H9 (cell line): ENCODE data around the gene TDRD7. TPM values are rescaled to one million over a fixed set of nuclear protein-coding genes. Genes with fewer than 3 reads are reported as not detected.

Experiments used
- DNase-seq: peaks from one replicate; pipeline ENCODE4 v3.0.0-alpha.2; 2017
- H2AFZ ChIP-seq: one replicate; pipeline ENCODE4 v1.6.1; 2013; ENCODE audit warnings: mild to moderate bottlenecking, low read length, control low read depth, moderate library complexity
- H2AK5ac ChIP-seq: 2 replicates; pipeline ENCODE4 v1.6.1; 2013; ENCODE audit warnings: low read length, control low read depth, mixed read lengths; ENCODE audit not compliant: insufficient read length
- H2BK120ac ChIP-seq: one replicate; pipeline ENCODE4 v1.6.1; 2013; ENCODE audit warnings: low read depth, mild to moderate bottlenecking, low read length, control low read depth, inconsistent platforms; ENCODE audit not compliant: poor library complexity, severe bottlenecking
- H2BK12ac ChIP-seq: 2 replicates; pipeline ENCODE4 v1.6.1; 2013; ENCODE audit warnings: low read length, control low read depth, mixed read lengths, low read depth; ENCODE audit not compliant: insufficient read length
- H2BK15ac ChIP-seq: 2 replicates; pipeline ENCODE4 v1.6.1; 2013; ENCODE audit warnings: low read depth, low read length, control low read depth
- H2BK20ac ChIP-seq: one replicate; pipeline ENCODE4 v1.6.1; 2013; ENCODE audit warnings: low read depth, mild to moderate bottlenecking, low read length, control low read depth, inconsistent platforms; ENCODE audit not compliant: poor library complexity, severe bottlenecking
- H2BK5ac ChIP-seq: 2 replicates; pipeline ENCODE4 v1.6.1; 2013; ENCODE audit warnings: low read length, control low read depth, mixed read lengths; ENCODE audit not compliant: insufficient read length
- H3K14ac ChIP-seq: 2 replicates; pipeline ENCODE4 v1.6.1; 2013; ENCODE audit warnings: low read length, control low read depth; ENCODE audit not compliant: insufficient read depth
- H3K18ac ChIP-seq: 2 replicates; pipeline ENCODE4 v1.6.1; 2013; ENCODE audit warnings: low read depth, mild to moderate bottlenecking, mixed read lengths, low read length, control low read depth; ENCODE audit not compliant: insufficient read length
- H3K23ac ChIP-seq: 2 replicates; pipeline ENCODE4 v1.6.1; 2013; ENCODE audit warnings: low read length, control low read depth, mixed read lengths, low read depth; ENCODE audit not compliant: insufficient read length
- H3K23me2 ChIP-seq: 2 replicates; pipeline ENCODE4 v1.6.1; 2013; ENCODE audit warnings: low read depth, mild to moderate bottlenecking, mixed read lengths, low read length, control low read depth; ENCODE audit not compliant: insufficient read length, poor library complexity, severe bottlenecking
- H3K27ac ChIP-seq: 2 replicates; pipeline ENCODE4 v1.5.1; 2013; ENCODE audit warnings: low read length, control low read depth, mixed read lengths, low read depth; ENCODE audit not compliant: insufficient read length
- H3K27me3 ChIP-seq: 2 replicates; pipeline ENCODE4 v1.6.1; 2013; ENCODE audit warnings: low read length, control low read depth, inconsistent platforms; ENCODE audit not compliant: insufficient read depth
- H3K4ac ChIP-seq: 2 replicates; pipeline ENCODE4 v1.6.1; 2013; ENCODE audit warnings: low read depth, mild to moderate bottlenecking, control low read depth, inconsistent platforms, low read length, moderate library complexity
- H3K4me1 ChIP-seq: 2 replicates; pipeline ENCODE4 v1.6.1; 2013; ENCODE audit warnings: low read length, control low read depth, inconsistent platforms; ENCODE audit not compliant: insufficient read depth
- H3K4me2 ChIP-seq: 2 replicates; pipeline ENCODE4 v1.6.1; 2013; ENCODE audit warnings: low read length, control low read depth, mixed read lengths; ENCODE audit not compliant: insufficient read length, insufficient read depth
- H3K56ac ChIP-seq: 2 replicates; pipeline ENCODE4 v1.6.1; 2013; ENCODE audit warnings: low read depth, mild to moderate bottlenecking, mixed read lengths, low read length, control low read depth; ENCODE audit not compliant: insufficient read length
- H3K79me1 ChIP-seq: 2 replicates; pipeline ENCODE4 v1.6.1; 2013; ENCODE audit warnings: low read depth, mild to moderate bottlenecking, moderate library complexity, low read length, control low read depth, inconsistent platforms; ENCODE audit not compliant: insufficient read depth, poor library complexity, severe bottlenecking
- H3K79me2 ChIP-seq: 2 replicates; pipeline ENCODE4 v1.6.1; 2013; ENCODE audit warnings: low read length, control low read depth, inconsistent platforms; ENCODE audit not compliant: insufficient read depth
- H3K9ac ChIP-seq: 2 replicates; pipeline ENCODE4 v1.6.1; 2013; ENCODE audit warnings: low read length, control low read depth, mixed read lengths; ENCODE audit not compliant: insufficient read length; ENCODE audit errors: extremely low read depth
- H3K9me3 ChIP-seq: one replicate; pipeline ENCODE4 v1.6.1; 2013; ENCODE audit warnings: low read depth, low read length, inconsistent platforms; ENCODE audit not compliant: control insufficient read depth
- H3T11ph ChIP-seq: one replicate; pipeline ENCODE4 v1.6.1; 2013; ENCODE audit warnings: mild to moderate bottlenecking, low read length, control low read depth, inconsistent platforms
- H4K20me1 ChIP-seq: one replicate; pipeline ENCODE4 v1.6.1; 2013; ENCODE audit not compliant: control insufficient read depth, insufficient read length, insufficient read depth
- H4K5ac ChIP-seq: 2 replicates; pipeline ENCODE4 v1.6.1; 2013; ENCODE audit warnings: low read depth, mild to moderate bottlenecking, mixed read lengths, low read length, control low read depth; ENCODE audit not compliant: insufficient read length
- H4K8ac ChIP-seq: replicated peaks from 2 replicates; pipeline ENCODE4 v1.6.1; 2013; ENCODE audit warnings: low read length, control low read depth, mixed read lengths, low read depth; ENCODE audit not compliant: insufficient read length
- H4K91ac ChIP-seq: 2 replicates; pipeline ENCODE4 v1.6.1; 2013; ENCODE audit warnings: low read depth, mild to moderate bottlenecking, moderate library complexity, mixed read lengths, low read length, control low read depth; ENCODE audit not compliant: insufficient read length
- H3K27ac Mint-ChIP-seq, 3 experiments: 2 replicates in 2 of 3; 3 replicates in 1 of 3; pipeline ENCODE4 v1.8.0; 2020 to 2021; ENCODE audit warnings: mixed read lengths in 3 of 3, mild to moderate bottlenecking in 1 of 3, moderate library complexity in 1 of 3
- H3K27me3 Mint-ChIP-seq: 2 replicates; pipeline ENCODE4 v1.8.0; 2021; ENCODE audit warnings: low read depth, mild to moderate bottlenecking, moderate library complexity, mixed read lengths
- H3K36me3 Mint-ChIP-seq, 3 experiments: 2 replicates in 2 of 3; 3 replicates in 1 of 3; pipeline ENCODE4 v1.8.0; 2020 to 2021; ENCODE audit warnings: low read depth in 3 of 3, mixed read lengths in 3 of 3; ENCODE audit not compliant: insufficient read depth in 1 of 3
- H3K4me1 Mint-ChIP-seq, 2 experiments: 2 replicates each; pipeline ENCODE4 v1.8.0; 2020; ENCODE audit warnings: mixed read lengths in 2 of 2
- H3K4me3 Mint-ChIP-seq, 2 experiments: 2 replicates in 1 of 2; 3 replicates in 1 of 2; pipeline ENCODE4 v1.8.0; 2020 to 2021; ENCODE audit warnings: mild to moderate bottlenecking in 2 of 2, mixed read lengths in 2 of 2, moderate library complexity in 1 of 2
- H3K9me3 Mint-ChIP-seq, 2 experiments: 2 replicates in 1 of 2; 3 replicates in 1 of 2; pipeline ENCODE4 v1.8.0; 2020; ENCODE audit warnings: mild to moderate bottlenecking in 2 of 2, mixed read lengths in 2 of 2, moderate library complexity in 1 of 2
- WGBS: extraction: QIAGEN DNeasy Blood & Tissue Kit; methylation state at CpG from one replicate; pipeline ENCODE4 v1.1.7; 2013; ENCODE audit warnings: missing lambda C conversion rate, low lambda C conversion rate, mixed read lengths; ENCODE audit not compliant: insufficient read length; ENCODE audit errors: extremely low coverage; 5-methylcytosine and 5-hydroxymethylcytosine counted together
- total RNA-seq: library from RNA; stranded (reverse); gene quantifications from 2 replicates; pipeline ENCODE4 v1.2.1, GENCODE V29; 2021
- TF ChIP-seq, protein P1 (sequence below): fragments of 200-600 bp; sonication (generic); conservative IDR thresholded peaks from 3 replicates; pipeline ENCODE4 v1.8.0; 2021; ENCODE audit warnings: antibody characterized with exemption, mild to moderate bottlenecking

Gene TDRD7
- total RNA-seq, 1 experiment from 2014 or later: 5.1 TPM

DNA sequence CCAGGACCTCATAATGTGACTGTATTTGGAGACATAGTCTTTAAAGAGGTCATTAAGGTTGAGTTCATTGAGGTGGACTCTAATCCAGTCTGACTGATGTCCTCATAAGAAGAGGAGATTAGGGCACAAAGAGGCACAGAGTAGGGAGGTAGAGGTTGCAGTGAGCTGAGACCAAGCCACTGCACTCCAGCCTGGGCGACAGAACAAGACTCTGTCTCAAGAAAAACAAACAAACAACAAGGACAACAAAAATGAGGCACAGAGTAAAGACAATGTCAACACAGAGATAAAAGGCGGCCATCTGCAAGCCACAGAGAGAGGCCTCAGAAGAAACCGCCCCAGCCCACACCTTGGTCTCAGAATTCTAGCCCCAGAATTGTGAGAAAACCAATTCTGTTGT lies 17.0 kb upstream of the TDRD7 start:
- Mint-ChIP-seq H3K4me3 (no peak overlapping the region), H3K4me1 (peaks cover 5% of the 10 kb centered on the region in 2 experiments), H3K9me3 (peaks cover 0 to 12% of the 10 kb centered on the region in 2 experiments; a peak in 3 of 5 replicates), H3K27ac (no peak overlapping the region), H3K27me3 (peaks cover 5% of the 10 kb centered on the region), H3K36me3 (no peaks in the 10 kb centered on the region)
- TF ChIP-seq, protein P1, sequence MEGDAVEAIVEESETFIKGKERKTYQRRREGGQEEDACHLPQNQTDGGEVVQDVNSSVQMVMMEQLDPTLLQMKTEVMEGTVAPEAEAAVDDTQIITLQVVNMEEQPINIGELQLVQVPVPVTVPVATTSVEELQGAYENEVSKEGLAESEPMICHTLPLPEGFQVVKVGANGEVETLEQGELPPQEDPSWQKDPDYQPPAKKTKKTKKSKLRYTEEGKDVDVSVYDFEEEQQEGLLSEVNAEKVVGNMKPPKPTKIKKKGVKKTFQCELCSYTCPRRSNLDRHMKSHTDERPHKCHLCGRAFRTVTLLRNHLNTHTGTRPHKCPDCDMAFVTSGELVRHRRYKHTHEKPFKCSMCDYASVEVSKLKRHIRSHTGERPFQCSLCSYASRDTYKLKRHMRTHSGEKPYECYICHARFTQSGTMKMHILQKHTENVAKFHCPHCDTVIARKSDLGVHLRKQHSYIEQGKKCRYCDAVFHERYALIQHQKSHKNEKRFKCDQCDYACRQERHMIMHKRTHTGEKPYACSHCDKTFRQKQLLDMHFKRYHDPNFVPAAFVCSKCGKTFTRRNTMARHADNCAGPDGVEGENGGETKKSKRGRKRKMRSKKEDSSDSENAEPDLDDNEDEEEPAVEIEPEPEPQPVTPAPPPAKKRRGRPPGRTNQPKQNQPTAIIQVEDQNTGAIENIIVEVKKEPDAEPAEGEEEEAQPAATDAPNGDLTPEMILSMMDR: no peak
- no peak for DNase-seq
- no peak overlapping the region for H3K4me2 ChIP-seq
- no peak overlapping the region for H3K14ac ChIP-seq
- H3K4me1 ChIP-seq: no peaks in the 10 kb centered on the region; the same call in 1 of the 2 replicates
- no peak overlapping the region for H2BK5ac ChIP-seq
- H3K9ac ChIP-seq: no peak overlapping the region
- H2AFZ ChIP-seq: no peak overlapping the region
- H2AK5ac ChIP-seq: no peak overlapping the region
- no peak overlapping the region for H2BK20ac ChIP-seq
- H3K23me2 ChIP-seq: no peaks in the 10 kb centered on the region
- H3K23ac ChIP-seq: no peak overlapping the region
- H2BK12ac ChIP-seq: no peak overlapping the region
- no peaks in the 10 kb centered on the region for H3K27me3 ChIP-seq
- H3K27ac ChIP-seq: no peak overlapping the region
- H4K20me1 ChIP-seq: no peaks in the 10 kb centered on the region
- H3K9me3 ChIP-seq: no peaks in the 10 kb centered on the region
- H2BK15ac ChIP-seq: no peak overlapping the region
- no peak overlapping the region for H3T11ph ChIP-seq
- WGBS: no CpG with 5 or more reads among the region's 3 CpGs
- H4K5ac ChIP-seq: no peak overlapping the region
- H3K56ac ChIP-seq: no peak overlapping the region
- H4K91ac ChIP-seq: no peak overlapping the region
- H3K79me1 ChIP-seq: no peaks in the 10 kb centered on the region
- H3K18ac ChIP-seq: no peak overlapping the region
- H4K8ac ChIP-seq: no peak overlapping the region
- H3K4ac ChIP-seq: no peak overlapping the region
- H3K79me2 ChIP-seq: no peaks in the 10 kb centered on the region
- no peak overlapping the region for H2BK120ac ChIP-seq
